Measurements from ENCODE around the gene BIRC3.
"Not testable (repeated sequence)": the region's sequence is repeated elsewhere in the genome, so short reads cannot be mapped to it uniquely, and the experiment has no call there.

The BIRC3 gene

GRCh38 chr11:102318469-102318868 lies 1.2 kb downstream of the BIRC3 start:
- DNase-seq: no peak
- intact Hi-C loops (cut with DNase I): no loop called here

GRCh38 chr11:102319544-102319943 lies 2.3 kb downstream of the BIRC3 start:
- intact Hi-C loops (cut with DNase I): no loop called here
- no peak for DNase-seq

GRCh38 chr11:102320188-102320587 lies 2.9 kb downstream of the BIRC3 start:
- intact Hi-C loops (cut with DNase I): no loop called here
- no peak for DNase-seq

GRCh38 chr11:102320679-102321078 lies 3.4 kb downstream of the BIRC3 start:
- intact Hi-C loops (cut with DNase I): no loop called here
- DNase-seq: peak in 12 of 42 donors; percentile 14 to 57 (median 38)

GRCh38 chr11:102322560-102322959 lies 5.3 kb downstream of the BIRC3 start:
- intact Hi-C loops (cut with DNase I): no loop called here
- DNase-seq: no peak

GRCh38 chr11:102323542-102324251 lies 6.4 kb downstream of the BIRC3 start:
- no peak for DNase-seq
- intact Hi-C loops (cut with DNase I): no loop called here

GRCh38 chr11:102325088-102325487 lies 7.8 kb downstream of the BIRC3 start:
- intact Hi-C loops (cut with DNase I): no loop called here
- DNase-seq: no peak

GRCh38 chr11:102328748-102329147 lies 11.5 kb downstream of the BIRC3 start:
- no peak for DNase-seq
- intact Hi-C loops (cut with DNase I): no loop called here

GRCh38 chr11:102330231-102330630 lies 12.9 kb downstream of the BIRC3 start:
- DNase-seq: no peak
- intact Hi-C loops (cut with DNase I): no loop called here

- DNase-seq: no peak
- intact Hi-C loops (cut with DNase I): no loop called here
Observed at GRCh38 chr11:102331341-102331740, 14.1 kb downstream of the BIRC3 start.

- no peak for DNase-seq
- intact Hi-C loops (cut with DNase I): no loop called here
Observed at GRCh38 chr11:102332611-102332994, 15.3 kb downstream of the BIRC3 start.

GRCh38 chr11:102338479-102339010 lies 21.3 kb downstream of the BIRC3 start:
- no peak for DNase-seq
- intact Hi-C loops (cut with DNase I): no loop called here

GRCh38 chr11:102341311-102341710 lies 24.0 kb downstream of the BIRC3 start:
- not testable (repeated sequence) for DNase-seq
- intact Hi-C loops (cut with DNase I): loop anchor here (5.0 to 10.0 kb wide), 3 partner anchors 57 to 263 kb away; no protein-coding TSS in a partner anchor

- peak in 40 of 42 donors; percentile 36 to 90 (median 74) for DNase-seq
Observed at GRCh38 chr11:102341844-102342318, 24.6 kb downstream of the BIRC3 start.

GRCh38 chr11:102343809-102344208 lies 26.5 kb downstream of the BIRC3 start:
- intact Hi-C loops (cut with DNase I): loop anchor here (5.0 to 10.0 kb wide), 3 partner anchors 59 to 261 kb away; no protein-coding TSS in a partner anchor
- no peak for DNase-seq

More at GRCh38 chr11:102341844-102342318, 24.6 kb downstream of the BIRC3 start:
- intact Hi-C loops (cut with DNase I): loop anchor here (5.0 to 10.0 kb wide), 3 partner anchors 57 to 263 kb away; no protein-coding TSS in a partner anchor

- DNase-seq: peak in 3 of 42 donors; percentile 5 to 14 (median 7)
- intact Hi-C loops (cut with DNase I): loop anchor here (2.0 to 10.0 kb wide), 3 partner anchors 61 to 259 kb away; partner anchors contain the start of gene TMEM123
Observed at GRCh38 chr11:102345904-102346303, 28.6 kb downstream of the BIRC3 start.

GRCh38 chr11:102346456-102346747 lies 29.1 kb downstream of the BIRC3 start:
- intact Hi-C loops (cut with DNase I): loop anchor here (2.0 to 10.0 kb wide), 3 partner anchors 62 to 258 kb away; partner anchors contain the start of gene TMEM123
- DNase-seq: no peak

GRCh38 chr11:102346748-102347461 lies 29.6 kb downstream of the BIRC3 start, which contains the start of gene BIRC2:
Gene BIRC2, plus strand, starts transcription at chr11:102347214. Its CDS starts 2,641 bp downstream, at chr11:102349855.
- peak; percentile 79 to 99 (median 96) for DNase-seq
- intact Hi-C loops (cut with DNase I): loop anchor here (2.0 to 10.0 kb wide), 3 partner anchors 62 to 258 kb away; partner anchors contain the start of gene TMEM123

All from head of caudate nucleus (tissue), 42 donors.